Skeletal muscle tissue (tissue), 4 donors: Measurements from ENCODE around the gene SEMA5A. TPM values are rescaled to one million over a fixed set of nuclear protein-coding genes. Genes with fewer than 3 reads are reported as not detected.
"Not testable (repeated sequence)": the region's sequence is repeated elsewhere in the genome, so short reads cannot be mapped to it uniquely, and the experiment has no call there.

Source experiments
- H3K27ac ChIP-seq: one replicate; pipeline ENCODE4 v1.7.0; 2013; ENCODE audit warnings: mild to moderate bottlenecking, low read depth, low read length, inconsistent platforms
- H3K27me3 ChIP-seq, 3 donors: one replicate each; pipeline ENCODE4 v1.7.0; 2013; ENCODE audit warnings: low read length in 3 of 3; ENCODE audit not compliant: control insufficient read depth in 3 of 3, insufficient read depth in 3 of 3
- H3K36me3 ChIP-seq, 3 donors: one replicate each; pipeline ENCODE4 v1.7.0; 2013; ENCODE audit warnings: low read length in 3 of 3; ENCODE audit not compliant: control insufficient read depth in 3 of 3, insufficient read depth in 3 of 3
- H3K4me1 ChIP-seq, 3 donors: one replicate each; pipeline ENCODE4 v1.7.0; 2013; ENCODE audit warnings: low read length in 3 of 3, mild to moderate bottlenecking in 3 of 3; ENCODE audit not compliant: control insufficient read depth in 3 of 3, insufficient read depth in 3 of 3
- H3K4me3 ChIP-seq, 3 donors: one replicate each; pipeline ENCODE4 v1.7.0; 2013; ENCODE audit warnings: low read length in 3 of 3
- H3K9ac ChIP-seq, 3 donors: one replicate each; pipeline ENCODE4 v1.7.0; 2013; ENCODE audit warnings: low read length in 3 of 3, mild to moderate bottlenecking in 3 of 3, moderate library complexity in 2 of 3, low read depth in 1 of 3
- H3K9me3 ChIP-seq, 3 donors: one replicate each; pipeline ENCODE4 v1.7.0; 2013; ENCODE audit warnings: low read length in 3 of 3; ENCODE audit not compliant: control insufficient read depth in 3 of 3
- total RNA-seq: library from RNA; depleted of rRNA; stranded (reverse); fragments of >200 nt; gene quantifications from one replicate; pipeline ENCODE4 v1.2.3, GENCODE V29; 2014
- donor health status: Osteomylitis.

SEMA5A gene
- total RNA-seq, 1 donor from 2014 or later, result 25.1 TPM

- H3K36me3 ChIP-seq, result no peaks in the 10 kb centered on the region
- peaks cover 0 to 2% (median 0%) of the 10 kb centered on the region in 3 donors for H3K4me1 ChIP-seq
- H3K4me3 ChIP-seq, result no peak overlapping the region
- no peaks in the 10 kb centered on the region for H3K27me3 ChIP-seq
- H3K9me3 ChIP-seq, result no peaks in the 10 kb centered on the region
- no peak overlapping the region for H3K27ac ChIP-seq
- no peak overlapping the region for H3K9ac ChIP-seq
These were observed 183.3 kb downstream of the SEMA5A start for GRCh38 chr5:9362600-9362999.

- no peak overlapping the region for H3K4me3 ChIP-seq
- H3K36me3 ChIP-seq, result no peaks in the 10 kb centered on the region
- H3K4me1 ChIP-seq, result peaks cover 0 to 2% (median 0%) of the 10 kb centered on the region in 3 donors
- H3K27me3 ChIP-seq, result no peaks in the 10 kb centered on the region
- H3K9ac ChIP-seq, result no peak overlapping the region
- H3K27ac ChIP-seq, result no peak overlapping the region
- H3K9me3 ChIP-seq, result no peaks in the 10 kb centered on the region
These were observed 184.0 kb downstream of the SEMA5A start for GRCh38 chr5:9361835-9362234.

- H3K4me1 ChIP-seq, result peaks cover 0 to 2% (median 0%) of the 10 kb centered on the region in 3 donors
- no peak overlapping the region for H3K9ac ChIP-seq
- no peaks in the 10 kb centered on the region for H3K36me3 ChIP-seq
- no peak overlapping the region for H3K27ac ChIP-seq
- H3K4me3 ChIP-seq, result no peak overlapping the region
- no peaks in the 10 kb centered on the region for H3K27me3 ChIP-seq
- no peaks in the 10 kb centered on the region for H3K9me3 ChIP-seq
These were observed 186.8 kb downstream of the SEMA5A start for GRCh38 chr5:9358961-9359685.

GRCh38 chr5:9356351-9356825 is 189.5 kb downstream of the SEMA5A start:
- H3K4me1 ChIP-seq, result no peaks in the 10 kb centered on the region
- no peaks in the 10 kb centered on the region for H3K9me3 ChIP-seq
- H3K36me3 ChIP-seq, result no peaks in the 10 kb centered on the region
- no peak overlapping the region for H3K27ac ChIP-seq
- no peaks in the 10 kb centered on the region for H3K27me3 ChIP-seq
- no peak overlapping the region for H3K4me3 ChIP-seq
- H3K9ac ChIP-seq, result no peak overlapping the region

GRCh38 chr5:9354336-9355081 is 191.4 kb downstream of the SEMA5A start:
- Histone ChIP-seq H3K36me3 (no peaks in the 10 kb centered on the region), H3K9me3 (no peaks in the 10 kb centered on the region), H3K27me3 (no peaks in the 10 kb centered on the region), H3K4me1 (no peaks in the 10 kb centered on the region), H3K27ac (no peak overlapping the region), H3K4me3 (no peak overlapping the region), H3K9ac (no peak overlapping the region)

- H3K27me3 ChIP-seq, H3K9me3 ChIP-seq, H3K27ac ChIP-seq, H3K9ac ChIP-seq, H3K4me1 ChIP-seq, H3K4me3 ChIP-seq, H3K36me3 ChIP-seq: not testable (repeated sequence)
These were observed 192.8 kb downstream of the SEMA5A start for GRCh38 chr5:9353048-9353447.

- Histone ChIP-seq H3K4me1 (no peaks in the 10 kb centered on the region), H3K27me3 (no peaks in the 10 kb centered on the region), H3K27ac (no peak overlapping the region), H3K9ac (no peak overlapping the region), H3K9me3 (no peaks in the 10 kb centered on the region), H3K36me3 (no peaks in the 10 kb centered on the region), H3K4me3 (no peak overlapping the region)
These were observed 194.3 kb downstream of the SEMA5A start for GRCh38 chr5:9351546-9351945.

- Histone ChIP-seq H3K27ac (no peak overlapping the region), H3K4me1 (no peaks in the 10 kb centered on the region), H3K36me3 (no peaks in the 10 kb centered on the region), H3K4me3 (no peak overlapping the region), H3K27me3 (no peaks in the 10 kb centered on the region), H3K9me3 (no peaks in the 10 kb centered on the region), H3K9ac (no peak overlapping the region)
These were observed 195.5 kb downstream of the SEMA5A start for GRCh38 chr5:9350301-9350797.

GRCh38 chr5:9348401-9348996 is 197.4 kb downstream of the SEMA5A start:
- H3K36me3 ChIP-seq, result no peaks in the 10 kb centered on the region
- no peaks in the 10 kb centered on the region for H3K27me3 ChIP-seq
- H3K27ac ChIP-seq, result no peak overlapping the region
- no peaks in the 10 kb centered on the region for H3K4me1 ChIP-seq
- H3K9me3 ChIP-seq, result no peaks in the 10 kb centered on the region
- no peak overlapping the region for H3K9ac ChIP-seq
- no peak overlapping the region for H3K4me3 ChIP-seq
